Erythroblast (primary cell): ENCODE results near the gene AURKB.

Source experiments
- DNase-seq, 2 experiments: peaks; one replicate each; lab custom pipeline; 2025; lab: John Stamatoyannopoulos, UW
- GATA1 ChIP-seq: IDR thresholded peaks from 2 replicates; pipeline ENCODE4 v1.6.1; 2011; ENCODE audit warnings: low read depth, mild to moderate bottlenecking, control low read depth, low read length, moderate library complexity
- POLR2A ChIP-seq: IDR thresholded peaks from 2 replicates; pipeline ENCODE4 v1.6.1; 2011; ENCODE audit warnings: mild to moderate bottlenecking, low read length

The AURKB gene

GRCh38 chr17:8156246-8156992 is 54.0 kb downstream of the AURKB start:
- TF ChIP-seq POLR2A: peak; percentile 99
- no peak for TF ChIP-seq GATA1
- peak; percentile 100 for DNase-seq

GRCh38 chr17:8155996-8156245 is 54.5 kb downstream of the AURKB start:
- TF ChIP-seq GATA1: no peak
- TF ChIP-seq POLR2A: no peak
- no peak for DNase-seq

GRCh38 chr17:8155231-8155995 is 55.0 kb downstream of the AURKB start:
- TF ChIP-seq GATA1 (no peak), POLR2A (no peak)
- DNase-seq: peak in 1 of 2 experiments; percentile 60
